Measurements from ENCODE around the gene BCAS3.

DNA sequence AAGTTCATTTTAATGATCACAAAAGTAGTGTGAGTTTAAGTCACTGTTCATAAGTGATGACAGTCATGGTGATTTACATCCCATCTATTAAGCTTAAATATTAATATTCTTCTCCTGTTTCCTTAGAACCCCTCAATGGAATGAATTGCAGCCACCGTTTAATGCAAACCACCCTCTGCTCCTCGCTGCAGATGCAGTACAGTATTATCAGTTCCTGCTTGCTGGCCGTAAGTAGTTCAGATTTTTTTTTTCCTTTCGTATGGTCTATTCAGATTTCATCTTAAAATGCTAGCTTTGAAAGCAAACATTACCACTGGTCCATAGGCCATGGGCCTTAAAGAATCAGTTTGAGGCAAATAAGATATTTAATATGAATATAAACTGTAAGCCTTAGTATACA lies 363.0 kb downstream of the BCAS3 start:
- no peak for TF ChIP-seq POLR2A (IDR thresholded peaks at IDR 0.05)
- TF ChIP-seq CTCF (IDR thresholded peaks at IDR 0.05 in 4 of 5, conservative IDR thresholded peaks at IDR 0.05 in 1 of 5): no peak
